NB4 (cell line): ENCODE measurements around the gene FAR1.

Experiments
- CTCF ChIP-seq: IDR thresholded peaks from one replicate; pipeline ENCODE4 v1.5.1; 2012; ENCODE audit warnings: low read depth, low read length
- MAX ChIP-seq: IDR thresholded peaks from 2 replicates; pipeline ENCODE4 v1.6.1; 2011; ENCODE audit warnings: low read depth, low read length

- TF ChIP-seq CTCF (no peak), MAX (no peak)
These were observed 22.9 kb downstream of the FAR1 start for GRCh38 chr11:13691286-13691899.
